CD4-positive, alpha-beta T cell treated with Interleukin-10 for 1 hour (primary cell): ENCODE results near the gene DUS1L.

Experiments
- DNase-seq: peaks from one replicate; pipeline ENCODE4 v3.0.0-alpha.2; 2020

The DUS1L gene

DNA sequence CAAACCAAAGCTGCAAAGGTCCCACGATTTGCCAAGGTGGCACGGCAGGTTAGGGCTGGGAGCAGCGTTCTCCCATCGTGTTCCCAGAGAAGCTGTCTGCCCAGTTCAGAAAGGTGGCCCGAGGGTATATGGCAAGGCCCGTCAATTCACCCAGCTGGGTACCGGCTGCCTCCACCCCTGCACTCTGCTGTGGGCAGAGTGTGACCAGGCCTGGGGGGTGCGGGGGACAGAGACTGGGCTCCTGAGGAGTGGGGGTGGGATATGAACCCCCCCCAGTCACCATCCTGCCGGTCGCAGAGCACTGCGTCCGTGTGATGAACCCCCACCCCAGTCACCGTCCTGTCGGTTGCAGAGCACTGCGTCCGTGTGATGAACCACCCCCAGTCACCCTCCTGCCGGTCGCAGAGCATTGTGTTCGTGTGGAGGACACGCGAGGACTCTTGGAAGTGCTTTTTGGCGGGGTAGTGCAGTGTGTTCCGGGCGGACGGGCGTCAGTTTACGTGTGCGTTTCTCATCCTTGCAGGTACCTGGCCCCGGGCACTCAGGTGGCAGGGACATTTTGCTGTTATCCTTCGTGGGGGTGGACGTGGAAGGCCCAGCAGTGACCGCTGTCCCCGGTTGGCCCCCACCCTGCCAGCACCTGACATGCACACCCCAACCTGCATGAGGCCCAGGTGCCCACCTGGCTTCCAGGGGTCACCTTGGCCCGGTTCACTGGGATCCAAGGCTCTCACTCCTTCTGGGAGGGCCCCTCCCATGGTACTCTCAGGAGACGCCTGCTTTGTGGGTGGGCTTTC, 35.1 kb upstream of the DUS1L start:
- no peak for DNase-seq

DNA sequence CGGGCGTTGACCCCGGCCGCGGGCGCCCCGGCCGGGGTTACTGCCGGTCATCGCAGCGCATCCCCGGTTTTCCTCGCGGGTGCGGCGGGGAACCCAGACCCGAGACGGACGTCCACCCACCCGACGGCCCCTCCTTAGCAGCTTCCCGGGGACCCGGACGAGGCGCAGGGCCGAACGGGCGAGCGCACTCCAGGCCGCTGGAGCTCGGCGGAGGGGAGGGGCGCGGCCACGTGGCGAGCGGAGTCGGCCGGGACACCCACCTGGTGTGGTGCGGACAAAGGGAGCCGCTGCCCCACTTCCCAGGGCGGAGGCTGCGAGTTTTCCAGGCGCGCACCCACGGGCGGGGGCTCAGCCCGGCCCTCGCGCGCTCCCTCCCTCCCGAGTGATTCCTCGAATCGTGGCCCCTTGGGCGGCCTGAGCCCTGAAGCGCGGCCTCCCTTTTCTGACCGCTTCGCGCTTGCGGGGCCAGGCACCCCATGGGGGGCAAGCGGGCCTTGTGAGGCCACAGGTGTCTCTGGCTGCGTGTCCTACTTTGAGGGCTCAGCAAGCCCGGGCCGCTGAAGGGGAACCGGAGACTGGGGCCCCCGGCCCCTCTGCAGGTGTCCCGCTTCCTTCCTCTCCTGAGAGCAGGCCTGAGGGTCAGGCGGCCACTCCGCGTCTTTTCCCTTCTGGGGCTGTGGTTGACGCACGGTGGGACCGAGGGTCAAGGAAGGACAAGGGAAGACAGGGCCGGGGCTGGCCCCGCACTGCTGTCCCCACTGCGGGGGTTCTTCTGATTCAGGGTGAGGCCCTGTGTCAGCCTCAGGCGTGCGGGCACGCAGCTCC, 33.5 kb upstream of the DUS1L start:
- no peak for DNase-seq

DNA sequence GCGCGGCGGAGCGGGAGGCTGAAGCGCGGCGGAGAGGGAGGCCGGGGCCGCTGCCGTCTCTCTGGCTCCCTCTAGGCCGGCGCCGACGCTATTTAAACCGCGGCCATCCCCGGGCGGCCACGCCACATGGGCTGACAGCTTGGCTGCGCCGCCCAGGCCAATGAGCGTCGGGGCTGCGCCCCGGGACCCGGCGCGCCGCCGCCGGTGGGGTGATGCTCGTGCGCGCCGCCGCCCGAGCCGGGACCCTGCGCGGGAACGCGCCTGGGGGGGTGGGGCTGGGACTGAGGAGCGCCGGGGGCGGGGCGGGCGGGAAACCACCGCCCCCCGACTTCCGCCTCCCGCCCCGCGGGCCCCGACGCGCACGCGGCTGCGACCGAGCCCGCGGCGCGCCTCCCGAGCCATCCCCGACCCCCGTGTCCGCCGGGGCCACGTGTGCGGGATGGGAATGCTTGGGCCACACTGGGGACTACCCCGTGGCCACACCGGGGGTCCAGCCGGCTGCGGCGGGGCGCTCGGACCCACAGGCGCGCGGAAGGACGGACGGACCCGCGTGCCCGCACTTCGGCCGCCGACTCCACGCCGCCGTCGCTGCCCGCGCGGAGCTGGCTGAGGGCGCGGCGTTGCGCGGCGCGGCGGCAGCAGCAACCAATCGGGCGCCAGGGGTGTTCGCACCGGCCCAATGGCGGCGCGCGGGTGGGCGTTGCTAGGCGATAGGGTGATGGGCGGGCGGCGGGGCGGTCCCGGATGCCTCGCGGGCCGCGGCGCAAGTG, 32.8 kb upstream of the DUS1L start, which contains the start of gene FASN:
Gene FASN, minus strand, starts transcription at position 68 of the 770 bp plus-strand sequence. CDS start 1,791 bp downstream, outside the sequence.
- DNase-seq = peak; percentile 95

- DNase-seq = no peak
These were observed 32.2 kb upstream of the DUS1L start for GRCh38 chr17:82097919-82098168.

DNA sequence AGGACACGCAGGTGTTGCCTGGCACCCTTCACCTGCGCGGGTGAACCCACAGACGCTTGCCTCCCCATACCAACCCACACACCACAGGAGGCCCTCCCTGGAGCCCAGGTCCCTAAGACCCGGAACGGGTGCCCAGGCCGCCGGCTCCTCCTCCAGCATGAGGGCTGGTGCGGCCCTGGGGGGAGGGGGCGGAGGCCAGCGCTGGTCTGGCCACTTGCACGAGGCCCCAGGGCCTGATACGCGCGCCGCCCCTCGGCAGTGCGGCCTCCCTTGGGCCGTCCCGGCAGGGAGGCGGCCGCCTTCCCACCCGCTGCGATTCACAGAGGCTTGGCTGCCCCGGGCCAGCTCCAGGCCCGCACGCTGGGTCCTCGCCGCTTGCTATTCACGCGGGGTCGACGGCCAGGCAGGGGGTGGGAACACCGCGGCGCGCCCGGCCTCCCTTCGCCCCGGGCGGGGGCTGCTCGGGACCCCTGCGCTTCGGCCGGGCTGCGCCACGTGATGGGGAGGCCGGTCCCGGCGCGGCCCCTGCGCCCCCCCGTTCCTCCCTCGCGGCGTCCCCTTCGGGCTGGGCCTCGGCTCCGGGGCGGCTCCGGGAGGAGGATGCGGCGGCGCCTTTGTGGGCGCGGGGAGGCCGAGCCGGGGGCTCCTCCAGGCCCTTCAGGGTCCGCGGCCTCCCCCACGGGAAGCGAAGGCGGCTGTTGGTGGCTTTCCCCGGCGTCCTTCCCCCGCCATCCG, 31.7 kb upstream of the DUS1L start:
- peak; percentile 31 for DNase-seq

DNA sequence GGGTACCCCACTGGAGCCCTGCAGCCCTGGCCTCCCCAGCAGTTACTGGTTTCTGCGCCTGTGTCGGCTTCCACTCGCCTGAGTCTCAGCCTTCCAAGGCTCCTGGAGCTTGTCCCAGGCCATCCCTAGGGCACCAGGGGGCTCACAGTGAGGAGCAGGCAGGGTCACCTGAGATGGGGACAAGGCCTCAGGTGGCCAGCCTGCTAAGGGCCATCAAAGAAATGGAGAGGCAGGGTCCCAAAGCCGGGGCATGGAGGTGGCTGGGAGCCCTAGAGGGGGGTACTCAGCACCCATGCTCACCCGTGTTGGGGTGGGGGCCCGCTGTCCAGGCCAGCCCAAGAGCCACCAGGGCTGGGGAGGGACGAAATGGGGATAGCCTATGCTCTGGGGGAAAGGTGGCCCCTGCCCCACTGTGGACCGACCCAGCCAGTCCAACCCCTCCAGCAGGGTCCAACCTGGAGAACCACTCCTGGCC, 31.1 kb upstream of the DUS1L start:
- DNase-seq = no peak

DNA sequence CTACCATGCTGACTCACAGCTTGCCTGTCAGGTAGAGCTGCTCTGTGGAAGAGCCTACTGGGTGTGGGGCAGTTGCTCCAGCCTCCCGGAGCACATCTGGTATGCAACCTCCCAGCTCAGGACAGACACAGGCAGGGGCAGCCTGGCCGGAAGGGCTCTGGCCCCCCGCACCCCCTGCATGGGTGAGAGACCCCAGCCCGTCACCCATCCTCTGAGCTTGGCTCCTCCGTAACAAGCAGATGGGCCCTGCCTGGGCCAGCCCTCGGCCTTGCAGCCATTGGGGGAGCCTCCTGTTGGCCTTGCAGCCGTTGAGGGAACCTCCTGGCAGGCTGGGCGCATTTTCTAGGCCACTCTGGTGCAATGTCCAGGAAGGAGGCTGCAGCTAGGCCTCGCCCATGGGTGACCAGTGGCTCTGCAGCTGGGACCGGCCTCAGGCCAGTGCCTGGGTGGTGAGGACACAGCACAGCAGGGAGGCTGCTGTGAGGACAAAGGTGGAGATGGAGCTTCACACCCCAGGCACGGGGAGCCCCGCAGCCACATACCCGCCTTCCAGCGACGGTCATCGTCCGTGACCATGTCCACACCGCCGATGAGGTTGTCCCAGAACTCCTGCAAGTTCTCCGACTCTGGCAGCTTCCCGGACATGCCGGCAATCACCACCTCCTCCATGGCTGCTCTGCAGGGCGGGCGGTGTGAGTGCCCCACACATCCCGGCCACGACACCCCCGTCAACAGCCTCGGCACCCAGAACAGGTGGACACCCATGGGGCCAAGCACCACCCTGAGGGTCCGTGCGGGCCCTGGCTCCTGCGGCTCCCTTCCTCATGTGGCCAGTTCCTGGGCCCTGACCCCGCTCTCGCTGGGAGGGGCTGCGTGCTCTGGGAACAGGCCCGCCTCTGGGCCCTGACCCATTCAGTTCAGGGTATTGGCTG, 30.4 kb upstream of the DUS1L start:
- DNase-seq = no peak

- DNase-seq = no peak
These were observed 29.6 kb upstream of the DUS1L start for GRCh38 chr17:82094931-82095776.

GRCh38 chr17:82092995-82093751, 27.6 kb upstream of the DUS1L start:
- DNase-seq = no peak

GRCh38 chr17:82092628-82092994, 27.0 kb upstream of the DUS1L start:
- DNase-seq = no peak

DNA sequence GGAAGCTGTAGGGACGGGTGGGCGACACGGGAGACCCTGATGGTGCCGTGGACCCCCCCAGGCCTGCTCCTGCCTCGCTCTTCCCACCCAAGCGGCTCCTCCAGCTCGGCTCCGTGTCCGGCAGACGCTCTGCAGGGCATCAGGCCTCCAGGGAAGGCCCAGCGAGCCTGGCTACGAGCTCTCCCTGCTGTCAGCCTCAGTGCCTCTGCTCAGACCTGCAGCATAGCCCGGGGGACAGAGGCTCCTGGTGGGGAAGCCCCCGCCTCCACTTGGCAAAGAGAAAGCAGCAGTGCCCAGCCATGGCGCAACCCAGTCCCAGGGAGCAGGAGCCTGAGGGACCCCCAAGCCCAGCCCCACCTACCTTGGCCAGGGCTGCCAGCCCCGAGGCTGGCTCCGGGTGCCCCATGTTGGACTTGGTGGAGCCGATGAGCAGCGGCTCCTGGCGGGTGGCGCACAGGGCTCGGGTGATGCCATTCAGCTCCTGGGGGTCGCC, 26.5 kb upstream of the DUS1L start:
- no peak for DNase-seq

- no peak for DNase-seq
These were observed 25.9 kb upstream of the DUS1L start for GRCh38 chr17:82091264-82092066.

DNA sequence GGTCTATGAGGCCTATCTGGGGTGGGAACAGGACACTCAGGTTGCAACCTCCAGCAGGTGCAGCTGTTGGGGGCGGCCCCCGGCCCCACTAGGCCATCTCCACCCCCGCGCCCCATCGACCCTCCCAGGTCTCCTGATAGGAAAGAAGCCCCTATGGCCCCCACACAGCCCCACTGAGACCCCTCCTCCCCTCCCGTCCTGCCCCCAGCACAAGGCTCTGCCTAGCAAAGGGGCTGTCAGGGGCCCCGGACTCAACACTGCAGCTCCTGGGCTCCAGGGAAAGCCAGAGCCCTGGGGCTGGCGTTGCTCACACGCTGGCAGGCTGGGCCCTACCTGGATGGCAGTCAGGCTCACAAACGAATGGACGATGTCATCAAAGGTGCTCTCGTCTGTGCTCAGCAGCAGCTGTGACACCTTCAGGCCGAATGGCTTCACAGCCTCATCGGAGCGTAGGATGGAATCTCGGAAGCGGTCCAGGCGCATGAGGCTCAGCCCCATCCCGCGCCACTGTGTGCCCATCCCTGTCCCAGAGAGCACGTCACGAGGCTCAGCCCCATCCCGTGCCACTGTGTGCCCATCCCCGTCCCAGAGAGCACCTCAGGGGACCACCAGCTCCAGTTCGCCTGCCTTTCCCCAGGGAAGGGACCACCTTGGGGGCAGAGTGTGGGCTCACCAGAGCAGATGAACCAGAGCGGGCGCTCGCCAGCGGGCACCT, 25.1 kb upstream of the DUS1L start:
- no peak for DNase-seq

DNA sequence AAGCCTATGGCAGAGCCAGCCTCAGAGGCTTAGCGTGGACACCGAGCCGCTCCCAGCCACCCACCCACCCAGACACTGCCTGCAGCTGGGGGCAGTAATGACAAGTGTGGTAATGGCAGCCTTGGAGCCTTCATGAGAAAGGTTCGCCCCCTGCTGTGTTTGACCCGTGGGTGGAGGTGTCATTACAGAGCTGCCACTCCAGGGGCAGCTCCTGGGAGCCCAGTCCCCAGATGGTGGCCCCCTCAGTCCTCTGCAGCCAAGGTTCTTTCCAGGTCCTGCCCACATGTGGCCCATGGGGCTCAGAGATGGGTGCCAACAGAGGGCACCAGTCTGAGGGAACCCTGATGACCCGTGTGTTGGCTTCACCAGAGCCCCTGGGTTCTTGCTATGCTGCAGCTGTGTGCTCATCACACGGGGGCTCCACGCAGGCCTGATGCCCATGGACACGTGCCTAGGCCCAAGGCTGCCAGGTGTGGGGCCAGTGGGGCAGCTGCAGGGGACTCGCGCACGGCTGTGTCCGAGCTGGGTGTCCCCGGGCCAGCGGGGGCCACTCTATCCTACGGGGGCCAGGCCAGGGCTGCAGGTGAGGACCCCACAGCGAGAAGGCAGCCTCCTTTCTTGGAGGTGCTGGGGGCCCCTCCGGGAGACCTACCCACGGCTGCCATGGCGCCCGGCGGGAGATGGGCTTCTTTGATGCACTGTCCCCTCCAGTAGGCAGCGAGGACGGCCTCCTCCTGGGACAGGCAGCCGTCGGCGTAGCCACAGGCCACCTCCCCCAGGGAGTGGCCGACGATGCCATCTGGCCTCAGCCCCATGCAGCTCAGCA, 24.3 kb upstream of the DUS1L start:
- no peak for DNase-seq

DNA sequence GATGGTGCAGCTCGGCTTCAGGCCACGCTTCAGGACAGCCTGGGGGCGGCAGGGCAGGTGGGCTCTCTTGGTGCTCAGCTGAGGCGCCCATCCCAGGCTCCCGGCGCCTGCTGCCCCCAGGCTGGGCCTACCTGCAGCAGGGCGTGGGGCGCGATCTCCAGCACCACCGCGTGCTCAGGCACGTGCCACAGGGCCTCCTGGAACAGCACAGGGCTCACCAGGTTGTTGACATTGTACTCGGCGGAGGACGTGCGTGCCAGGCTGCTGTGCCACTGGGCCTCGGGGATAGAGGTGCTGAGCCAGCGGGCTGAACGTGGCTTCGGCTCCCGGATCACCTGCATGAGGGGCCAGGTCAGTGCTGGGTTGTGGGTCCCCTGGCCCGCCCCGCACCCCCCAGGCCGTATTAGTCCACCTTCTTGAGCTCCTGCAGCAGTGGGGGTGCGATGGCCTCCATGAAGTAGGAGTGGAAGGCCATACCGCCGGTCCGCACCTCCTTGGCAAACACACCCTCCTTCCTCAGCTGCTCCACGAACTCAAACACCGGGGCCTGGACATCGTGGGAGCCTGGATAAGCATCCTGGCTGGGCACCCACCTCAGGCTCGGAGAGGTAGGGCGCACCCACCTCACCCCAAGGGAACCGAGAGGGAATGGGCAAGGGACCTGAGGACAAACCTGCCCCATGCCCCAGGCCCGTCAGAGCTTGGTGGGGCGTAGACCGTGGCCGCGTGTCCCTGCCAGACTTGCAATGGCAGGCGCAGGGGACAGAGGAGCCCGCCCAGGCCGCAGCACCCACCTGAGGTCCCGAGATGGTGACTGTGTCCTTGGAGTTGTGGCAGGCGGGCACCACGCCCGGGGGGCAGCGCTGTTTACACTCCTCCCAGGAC, 23.5 kb upstream of the DUS1L start:
- DNase-seq = no peak
